Vagina (tissue), 2 donors: ENCODE results near the gene TRAF6. TPM values are rescaled to one million over a fixed set of nuclear protein-coding genes. Genes with fewer than 3 reads are reported as not detected.

Experiments used
- DNase-seq, 2 donors: peaks; one replicate each; pipeline ENCODE4 v3.0.0-alpha.2; 2017; ENCODE audit errors: extremely low spot score in 2 of 2
- H3K27ac ChIP-seq: fragments of 200-600 bp; sonication (generic); one replicate; pipeline ENCODE4 v1.5.1; 2019
- H3K27me3 ChIP-seq: fragments of 200-600 bp; sonication (generic); one replicate; pipeline ENCODE4 v1.5.1; 2019
- H3K36me3 ChIP-seq, 2 donors: fragments of 200-600 bp; sonication (generic); one replicate each; pipeline ENCODE4 v1.5.1; 2017 to 2019
- H3K4me1 ChIP-seq: fragments of 200-600 bp; sonication (generic); one replicate; pipeline ENCODE4 v1.5.1; 2019
- H3K4me3 ChIP-seq, 2 donors: fragments of 200-600 bp; sonication (generic); 1 replicate in 1 of 2; 2 replicates in 1 of 2; pipeline ENCODE4 v1.5.1; 2016 to 2019
- H3K9me3 ChIP-seq: fragments of 200-600 bp; sonication (generic); one replicate; pipeline ENCODE4 v1.5.1; 2019
- CTCF ChIP-seq, 3 experiments: fragments of 450-650 bp in 2 of 3; fragments of 200-600 bp in 1 of 3; sonication (generic) in 1 of 3; IDR thresholded peaks; one replicate each; pipeline ENCODE4 v1.5.1; 2017 to 2019; ENCODE audit warnings: antibody characterized with exemption in 3 of 3, mild to moderate bottlenecking in 2 of 3, moderate library complexity in 2 of 3
- POLR2A ChIP-seq, 2 donors: fragments of 450-650 bp; IDR thresholded peaks; one replicate each; pipeline ENCODE4 v1.6.1; 2017; ENCODE audit warnings: antibody characterized with exemption in 2 of 2, mild to moderate bottlenecking in 2 of 2, moderate library complexity in 2 of 2
- POLR2AphosphoS5 ChIP-seq, 2 donors: sonication (generic); formaldehyde crosslinking; IDR thresholded peaks; one replicate each; pipeline ENCODE4 v1.9.0; 2017; ENCODE audit warnings: antibody characterized with exemption in 2 of 2, mild to moderate bottlenecking in 2 of 2, low read depth in 1 of 2; ENCODE audit not compliant: insufficient read depth in 1 of 2
- intact Hi-C: fragments of 100-400 bp; cut with DNase I; formaldehyde crosslinking; loops from one replicate; pipeline ENCODE4 v1.15.1; 2023
- small RNA-seq: library from RNA; depleted of rRNA; stranded (forward); fragments of <200 nt; gene quantifications from one replicate; pipeline ENCODE3, GENCODE V24; 2016
- total RNA-seq: library from RNA; depleted of rRNA; stranded (reverse); fragments of >200 nt; gene quantifications from one replicate; pipeline ENCODE4 v1.2.3, GENCODE V29; 2016

TRAF6 gene
- total RNA-seq, 1 donor from 2014 or later = 10.6 TPM

GRCh38 chr11:36437413-36437812 lies 72.7 kb downstream of the TRAF6 start:
- intact Hi-C loops = no loop called here
- no peaks in the 10 kb centered on the region for H3K9me3 ChIP-seq
- no peak overlapping the region for H3K27ac ChIP-seq
- H3K27me3 ChIP-seq = no peaks in the 10 kb centered on the region
- no peak for DNase-seq
- peaks cover 12% of the 10 kb centered on the region for H3K4me1 ChIP-seq
- TF ChIP-seq POLR2AphosphoS5 (IDR thresholded peaks at IDR 0.05; ENCODE audit: insufficient read depth in 1 of 2, low read depth in 1 of 2) (no peak), CTCF (IDR thresholded peaks at IDR 0.05) (no peak), POLR2A (IDR thresholded peaks at IDR 0.05) (no peak)
- H3K36me3 ChIP-seq = peaks cover 0 to 11% of the 10 kb centered on the region in 2 donors
- no peak overlapping the region for H3K4me3 ChIP-seq

Small RNA genes lying within 50 kb of the gene (small RNA-seq; reads per million reads assigned to genes)
- not detected for gene AC061999.1

Other genes with a start within 250 kb of the TRAF6 start
- 22.6 TPM for gene COMMD9, start 220.8 kb downstream of the TRAF6 start, total RNA-seq
- gene PRR5L, start 214.0 kb downstream of the TRAF6 start, total RNA-seq = 27.5 TPM
- 0.25 TPM for gene RAG1, start 57.7 kb upstream of the TRAF6 start, total RNA-seq
- 13.0 TPM for gene IFTAP, start 84.2 kb upstream of the TRAF6 start, total RNA-seq
- gene RAG2, start 88.0 kb upstream of the TRAF6 start, total RNA-seq = not detected